ENCODE results near the gene TRH.

GRCh38 chr3:129933471-129933870 is 41.0 kb upstream of the TRH start:
- TF ChIP-seq POLR2A (IDR thresholded peaks at IDR 0.05; ENCODE audit: low read depth, low read length): no peak
- no peak for TF ChIP-seq POLR2AphosphoS5 (IDR thresholded peaks at IDR 0.05; ENCODE audit: low read depth, low read length)
